ENCODE data around the gene ARHGEF17.

Gene ARHGEF17

DNA sequence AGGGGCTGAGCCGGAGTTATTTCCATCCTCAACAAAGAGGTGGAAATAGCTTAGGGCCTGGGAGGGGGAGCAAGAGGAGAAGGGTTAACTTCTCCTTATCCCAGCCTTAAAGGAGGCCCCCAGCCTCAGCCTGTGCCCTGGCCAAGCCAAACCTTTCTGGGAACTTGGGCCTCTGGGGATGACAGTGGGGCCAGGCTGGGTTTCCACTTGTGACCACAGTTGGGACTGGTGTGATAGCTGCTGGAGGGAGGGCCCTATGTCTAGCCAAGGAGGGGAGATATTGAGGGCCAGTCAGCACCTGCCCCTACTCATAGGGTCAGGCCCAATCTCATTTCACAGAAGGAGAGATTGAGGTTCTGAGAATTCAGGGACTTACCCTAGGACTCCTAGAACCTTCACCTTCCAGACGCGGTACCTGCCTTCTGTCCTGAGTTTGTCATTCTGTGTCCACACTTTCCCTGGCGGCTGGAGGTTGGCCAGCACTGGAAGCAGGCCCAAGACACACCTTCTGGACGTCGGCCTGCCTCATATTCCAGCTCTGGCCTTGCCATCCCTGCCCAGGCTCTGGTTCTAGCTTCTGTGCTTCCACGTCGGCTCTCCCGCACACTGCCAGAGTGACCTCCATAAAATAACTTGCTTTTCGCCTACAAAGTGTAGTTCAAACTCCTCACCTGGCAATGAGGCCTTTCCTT is 71.3 kb downstream of the ARHGEF17 start:
- no peak for DNase-seq (ENCODE audit: low read depth in 2 of 2, low spot score in 1 of 2)

DNA sequence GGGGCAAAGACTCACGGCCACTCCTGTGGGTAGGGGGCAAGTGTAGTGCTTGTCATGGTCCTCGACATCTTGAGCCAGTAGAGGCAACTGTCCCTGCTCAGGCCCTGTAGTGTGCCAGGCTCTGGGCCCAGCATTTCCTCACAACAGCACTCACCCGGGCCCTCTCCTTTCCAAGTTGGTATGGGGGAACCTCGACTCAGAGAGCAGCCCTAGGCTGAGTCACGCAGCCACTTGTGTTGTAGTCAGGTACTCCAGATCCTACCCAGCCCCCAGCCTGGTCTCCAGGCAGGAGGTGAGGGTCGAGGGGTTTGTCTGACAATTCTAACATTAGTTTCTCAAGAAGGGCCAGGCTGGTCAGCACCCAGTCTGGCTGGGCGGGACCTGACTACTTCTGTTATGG is 72.3 kb downstream of the ARHGEF17 start:
- DNase-seq (ENCODE audit: low read depth in 2 of 2, low spot score in 1 of 2) = no peak

DNA sequence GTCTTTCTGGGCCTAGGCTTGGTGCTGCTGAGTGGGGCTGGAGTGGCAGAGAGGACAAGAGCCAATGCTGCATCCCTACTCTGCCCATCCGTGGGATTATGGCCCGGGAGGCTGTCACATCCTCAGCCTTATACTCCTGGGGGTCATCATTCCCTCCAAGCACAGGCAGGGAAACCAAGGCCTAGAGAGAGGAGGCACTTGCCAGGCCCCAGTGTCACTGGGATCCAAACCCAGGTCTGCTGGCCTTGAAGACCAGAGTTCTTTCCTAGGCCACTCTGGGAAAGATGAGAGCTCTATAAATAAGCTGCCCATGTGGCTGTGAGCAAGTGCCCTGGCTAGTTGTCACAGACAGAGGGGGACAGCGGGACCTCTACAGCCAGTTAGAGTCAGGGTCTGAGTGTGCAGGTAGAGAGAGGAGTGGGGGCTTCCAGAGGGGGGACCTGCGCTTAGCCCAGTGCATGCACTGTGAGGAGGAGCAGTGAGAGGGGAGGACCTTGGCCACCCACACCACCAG is 72.9 kb downstream of the ARHGEF17 start:
- DNase-seq (ENCODE audit: low read depth in 2 of 2, low spot score in 1 of 2) = no peak

DNA sequence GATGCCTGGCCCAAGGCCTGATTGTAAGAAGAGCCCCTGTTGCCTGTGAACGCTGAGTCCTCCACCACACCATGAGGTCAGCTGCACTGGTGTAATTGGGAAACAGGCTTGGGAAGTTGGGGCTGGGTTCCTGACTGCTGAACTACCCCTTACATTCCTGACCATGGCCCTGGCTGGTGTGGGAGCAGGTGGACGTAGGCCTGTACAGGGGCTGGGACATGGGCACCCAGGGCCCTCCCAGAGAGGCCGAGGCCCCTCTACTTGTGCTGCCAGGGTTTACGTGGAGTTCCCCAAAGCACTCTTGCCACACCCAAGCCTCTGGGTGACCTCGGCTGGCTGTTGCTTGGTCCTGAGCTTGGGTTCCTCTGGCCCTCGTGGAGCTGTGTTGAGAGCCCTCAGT is 73.5 kb downstream of the ARHGEF17 start:
- no peak for DNase-seq (ENCODE audit: low read depth in 2 of 2, low spot score in 1 of 2)

DNA sequence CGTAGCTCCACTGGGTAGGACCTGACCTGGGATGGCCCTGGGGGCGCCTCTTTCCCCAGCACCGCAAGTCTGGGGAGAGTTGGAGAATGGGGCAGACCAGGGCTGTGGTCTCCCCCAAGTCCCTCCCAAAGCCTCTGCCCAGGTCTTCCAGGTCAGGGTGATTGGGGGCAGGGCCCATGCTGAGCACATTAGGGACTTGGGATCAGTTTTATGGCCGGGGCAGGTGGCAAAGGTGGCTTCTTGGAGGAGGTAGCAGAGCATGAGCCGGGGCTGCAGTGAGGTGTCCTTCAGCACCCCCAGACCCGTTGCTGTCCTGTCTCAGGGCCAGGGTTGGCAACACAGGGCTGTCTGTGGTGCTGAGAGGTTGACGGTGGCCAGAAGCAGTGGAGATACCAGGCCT is 74.1 kb downstream of the ARHGEF17 start:
- DNase-seq (ENCODE audit: low read depth in 2 of 2, low spot score in 1 of 2) = no peak

DNA sequence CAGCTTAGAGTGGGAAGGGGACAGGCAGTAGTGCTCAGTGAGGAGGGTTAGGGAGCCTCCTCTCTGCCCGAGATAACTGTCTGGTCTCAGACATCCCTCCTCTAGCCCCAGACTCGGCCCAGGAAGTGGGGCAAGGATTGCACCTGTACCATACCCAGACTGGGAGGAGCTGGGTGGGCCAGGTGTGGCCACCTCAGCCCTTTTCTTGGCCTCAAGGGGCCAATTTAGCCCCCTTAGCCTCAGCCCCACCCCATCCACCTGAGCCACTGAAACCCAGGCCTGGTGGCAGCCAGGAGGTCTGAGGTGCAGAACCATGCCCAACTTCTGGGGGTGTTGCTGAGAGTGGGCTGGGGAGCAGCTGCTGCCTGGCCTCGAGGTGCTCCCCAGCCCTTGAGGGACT is 74.7 kb downstream of the ARHGEF17 start:
- DNase-seq (ENCODE audit: low read depth in 2 of 2, low spot score in 1 of 2) = no peak

DNA sequence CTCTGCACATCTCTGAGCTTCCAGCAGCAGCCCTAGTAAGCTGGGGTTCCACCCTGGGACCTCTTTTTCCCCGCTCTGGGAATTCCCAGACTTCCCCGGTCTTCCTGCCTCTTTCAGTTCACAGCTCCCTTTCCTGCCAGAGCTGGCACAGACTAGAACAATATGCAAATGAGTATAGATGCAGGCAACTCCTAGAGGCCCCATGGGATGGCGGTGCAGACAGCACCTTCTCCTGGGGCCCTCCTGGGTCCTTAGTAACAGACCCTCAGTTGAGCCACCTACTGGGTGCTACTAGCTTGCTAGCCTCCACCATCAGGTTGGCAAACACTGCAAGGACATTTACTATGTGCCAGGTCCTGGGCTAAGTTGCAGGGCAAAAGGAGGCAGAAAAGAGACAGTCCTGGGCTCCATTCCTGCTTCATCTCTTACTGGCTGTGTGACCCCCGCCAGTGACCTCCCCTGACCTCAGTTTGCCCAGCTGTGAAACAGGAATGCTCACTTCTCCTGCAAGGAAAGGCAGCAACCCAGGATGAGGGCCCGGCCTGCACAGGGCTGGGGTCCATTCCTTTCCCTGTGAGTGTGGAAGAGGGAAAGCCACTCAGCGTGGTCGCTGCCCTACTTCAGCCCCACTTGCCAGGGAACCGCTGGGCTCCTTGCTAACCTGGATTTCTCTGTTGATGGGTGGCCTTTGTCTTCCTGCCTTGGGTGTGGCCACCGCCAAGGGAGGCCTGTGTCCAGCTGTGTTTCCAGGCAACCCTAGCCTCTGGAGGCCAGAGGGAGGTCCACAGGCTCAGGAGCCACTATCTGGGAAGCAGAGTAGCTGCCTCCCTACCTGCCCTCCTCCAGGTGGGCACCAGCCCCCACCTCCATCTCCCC is 75.4 kb downstream of the ARHGEF17 start:
- DNase-seq (ENCODE audit: low read depth in 2 of 2, low spot score in 1 of 2) = no peak

DNA sequence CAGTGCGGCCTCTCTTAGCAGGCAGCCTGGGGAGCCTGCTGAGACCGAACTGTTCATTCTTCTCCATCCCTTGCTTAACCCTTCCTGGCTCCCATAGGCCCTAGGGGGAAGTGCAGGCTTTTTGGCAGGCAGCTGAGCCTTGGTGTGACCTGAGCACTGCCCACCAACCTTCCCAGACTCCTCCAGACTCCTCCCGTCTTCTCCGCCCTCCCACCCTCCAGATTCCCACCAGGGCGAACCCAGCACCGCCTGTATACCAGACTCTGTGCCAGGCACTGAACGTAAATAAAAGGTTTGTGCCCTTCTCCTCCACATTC is 76.0 kb downstream of the ARHGEF17 start:
- no peak for DNase-seq (ENCODE audit: low read depth in 2 of 2, low spot score in 1 of 2)

DNA sequence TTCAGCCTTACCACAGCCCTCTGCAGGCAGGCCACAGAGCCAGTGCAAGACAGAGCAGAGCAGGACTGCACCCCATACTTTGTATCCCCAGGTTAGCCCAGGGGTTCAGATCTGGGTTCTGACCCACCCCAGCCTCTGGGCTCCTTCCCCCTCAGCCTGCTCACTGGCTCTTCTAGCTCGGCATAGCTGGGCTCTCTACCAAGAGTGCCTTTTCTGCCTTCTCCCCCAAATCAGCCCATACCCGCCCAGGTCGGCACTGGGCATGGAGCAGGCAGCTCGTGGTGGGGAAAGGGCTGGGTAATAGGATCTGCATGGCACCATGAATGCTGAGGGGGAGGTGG is 76.4 kb downstream of the ARHGEF17 start:
- no peak for DNase-seq (ENCODE audit: low read depth in 2 of 2, low spot score in 1 of 2)

DNA sequence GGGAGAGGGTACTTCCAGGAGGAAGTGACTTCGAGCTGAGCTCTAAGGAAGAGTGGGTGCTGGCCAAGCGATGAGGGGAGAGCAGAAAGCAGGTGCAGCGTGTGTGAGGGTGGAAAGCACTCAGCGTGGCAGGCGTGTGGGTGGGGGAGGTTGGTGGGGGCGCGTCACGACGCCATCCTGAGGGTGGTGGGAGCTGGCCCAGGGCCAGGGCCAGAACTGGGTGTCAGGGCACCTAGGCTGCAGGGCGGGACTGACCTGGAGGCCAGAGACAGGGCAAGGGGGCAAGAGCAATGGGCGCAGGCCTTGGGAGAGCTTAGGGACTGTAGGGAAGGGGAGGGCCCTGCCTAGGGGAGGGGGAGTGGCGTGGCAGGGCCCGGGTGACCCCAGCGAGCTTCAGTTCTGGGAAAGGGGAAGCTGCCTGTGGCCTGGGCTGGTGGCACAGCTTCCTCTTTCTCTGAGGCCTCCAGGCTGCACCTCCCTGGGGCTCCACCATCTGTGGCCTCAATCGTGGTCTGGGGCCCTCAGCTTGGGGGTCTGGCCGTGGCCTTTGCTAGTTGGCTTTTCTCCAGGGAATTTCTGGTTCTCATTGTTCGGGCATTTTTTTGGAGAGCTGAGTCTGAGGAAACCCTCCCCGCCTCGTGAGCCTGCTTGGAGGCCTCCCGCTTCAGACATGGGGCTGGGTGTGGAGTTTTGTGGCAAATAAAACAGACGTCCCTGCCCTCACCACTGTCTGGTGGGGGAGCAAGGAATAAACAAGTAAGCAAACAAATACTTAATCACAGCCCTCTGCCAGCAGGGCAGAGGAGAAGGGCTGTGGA is 77.0 kb downstream of the ARHGEF17 start:
- DNase-seq (ENCODE audit: low read depth in 2 of 2, low spot score in 1 of 2) = peak in 1 of 2 donors; percentile 24

DNA sequence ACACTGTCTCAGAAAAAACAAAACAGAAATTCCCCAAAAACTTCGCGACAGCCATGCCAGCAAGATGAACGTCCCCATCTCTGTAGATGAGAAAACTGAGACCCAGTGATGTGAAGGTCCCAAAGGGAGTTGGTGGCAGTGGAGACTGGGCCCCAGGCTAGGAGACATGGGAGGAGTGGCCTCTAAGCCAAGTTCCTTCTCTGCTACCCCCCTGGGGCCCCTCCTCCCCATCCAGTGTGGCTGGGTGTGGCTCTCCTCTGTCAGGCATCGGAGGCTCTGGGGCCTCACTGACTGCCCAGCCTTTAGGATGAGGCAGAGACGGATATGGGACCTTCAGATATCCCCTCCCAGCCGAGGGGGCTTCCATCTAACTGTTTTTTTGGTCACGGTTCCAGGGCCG is 77.9 kb downstream of the ARHGEF17 start:
- DNase-seq (ENCODE audit: low read depth in 2 of 2, low spot score in 1 of 2) = no peak

DNA sequence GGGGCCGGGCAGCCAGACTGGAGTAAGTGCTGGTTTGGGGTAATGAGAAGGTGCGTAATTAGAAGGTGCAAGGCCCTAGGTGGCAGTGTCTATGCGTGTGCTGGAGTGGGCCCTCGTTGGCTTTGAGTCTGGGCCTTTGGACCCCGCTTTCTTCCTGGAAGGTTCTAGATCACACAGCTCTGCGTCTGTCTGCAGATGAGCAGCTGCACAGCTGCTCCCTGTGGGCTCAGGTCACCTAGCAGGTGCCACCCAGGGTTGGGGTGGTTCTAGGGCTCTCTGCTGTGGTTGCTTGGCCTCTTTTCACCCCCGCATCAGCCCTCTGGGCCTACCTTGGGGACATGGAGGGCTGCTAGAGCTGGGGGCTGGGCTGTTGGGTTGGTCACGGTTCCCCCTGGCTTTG is 78.5 kb downstream of the ARHGEF17 start:
- DNase-seq (ENCODE audit: low read depth in 2 of 2, low spot score in 1 of 2) = no peak

DNA sequence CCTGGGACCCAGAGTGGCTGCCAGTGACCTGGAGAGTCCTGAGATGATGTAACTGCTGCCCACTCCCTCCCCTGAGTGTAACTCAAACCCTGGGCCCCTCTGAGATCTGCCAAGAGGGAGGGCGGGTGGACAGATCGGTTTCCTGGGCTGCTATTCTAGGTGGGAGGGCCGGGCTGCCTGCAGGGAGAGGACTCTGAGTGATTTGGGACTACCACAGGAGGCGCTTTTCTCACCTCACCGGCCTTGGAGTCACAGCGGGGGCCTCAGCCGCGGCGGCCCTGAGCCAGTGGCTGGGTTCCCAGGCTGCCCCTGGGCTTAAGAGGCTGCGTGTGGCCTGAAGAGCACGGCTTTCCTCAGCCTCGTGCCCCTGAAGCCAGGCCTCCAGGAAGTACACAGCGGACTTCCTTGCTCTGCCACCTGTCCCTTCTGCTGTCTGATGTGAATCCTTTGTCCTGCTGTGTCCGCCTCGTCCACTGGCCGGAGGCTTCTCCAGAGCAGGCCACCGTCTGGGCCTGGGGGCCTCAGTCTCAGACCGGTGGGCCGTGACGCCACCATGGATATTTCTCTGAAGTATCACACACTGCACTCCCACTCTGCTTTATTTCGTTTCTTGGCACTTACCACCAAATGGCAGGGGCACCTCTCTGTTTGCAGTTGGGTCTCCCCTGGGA is 79.7 kb downstream of the ARHGEF17 start:
- no peak for DNase-seq (ENCODE audit: low read depth in 2 of 2, low spot score in 1 of 2)

DNA sequence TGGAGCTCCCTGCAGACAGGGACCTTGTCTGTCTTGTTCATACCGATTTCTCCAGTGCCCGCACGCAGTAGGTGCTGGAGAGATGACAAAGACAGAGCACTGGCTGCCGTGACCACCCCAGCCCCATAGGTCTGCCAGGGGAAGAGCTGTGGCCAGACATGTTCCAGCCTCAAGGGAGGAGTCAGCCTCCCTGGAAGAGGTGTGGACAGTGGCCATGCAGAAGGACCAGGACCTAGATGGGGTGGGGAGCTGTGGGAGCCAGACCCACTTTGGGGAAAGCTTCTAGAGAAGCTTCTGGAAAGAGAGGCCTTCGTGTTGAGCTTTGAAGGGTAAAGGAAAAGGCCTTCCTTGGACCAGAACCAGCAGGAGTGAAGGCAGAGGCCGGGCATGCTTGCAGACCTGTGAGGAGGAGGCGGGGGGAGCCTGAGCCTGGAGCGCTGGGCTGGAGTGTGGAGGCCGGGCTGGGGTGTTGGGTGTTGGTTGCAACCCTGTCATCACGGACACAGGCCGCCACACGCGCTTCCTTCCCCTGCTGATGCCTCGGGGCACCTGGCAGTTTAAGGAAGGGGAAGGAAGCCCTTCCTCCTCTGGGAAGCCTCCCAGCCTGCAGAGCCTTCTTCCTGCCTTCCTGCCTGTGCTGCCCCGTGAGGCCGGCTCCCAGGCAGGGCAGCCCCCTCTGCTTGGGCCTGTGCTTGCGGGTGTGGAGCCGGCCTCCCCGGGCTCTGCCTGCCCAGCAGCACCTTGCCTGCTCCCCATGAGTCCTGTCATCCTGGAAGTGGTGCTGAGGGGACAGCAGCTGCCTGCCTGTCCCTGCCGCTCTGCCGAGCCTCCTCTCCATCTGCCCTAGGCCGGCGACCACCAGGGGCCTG is 80.4 kb downstream of the ARHGEF17 start:
- DNase-seq (ENCODE audit: low read depth in 2 of 2, low spot score in 1 of 2) = no peak

DNA sequence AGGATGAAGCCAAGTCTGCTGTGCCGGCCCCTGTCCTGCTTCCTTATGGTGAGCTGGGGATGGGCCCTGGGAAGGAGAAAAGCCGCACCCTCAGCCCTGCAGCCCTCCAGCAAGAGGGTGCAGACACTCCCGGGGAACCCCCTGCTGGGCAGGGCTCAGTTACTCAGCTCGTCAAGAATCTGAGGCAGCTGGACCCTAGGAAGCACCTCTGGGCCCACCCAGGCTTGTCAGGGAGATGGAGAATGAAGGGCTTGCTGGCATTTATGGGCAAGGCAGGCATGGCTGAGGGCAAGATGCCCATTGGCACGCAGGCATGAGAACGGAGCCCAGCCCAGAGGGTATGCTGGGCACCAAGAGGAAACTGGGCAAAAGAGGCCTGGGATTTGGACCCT is 81.1 kb downstream of the ARHGEF17 start:
- DNase-seq (ENCODE audit: low read depth in 2 of 2, low spot score in 1 of 2) = no peak

DNA sequence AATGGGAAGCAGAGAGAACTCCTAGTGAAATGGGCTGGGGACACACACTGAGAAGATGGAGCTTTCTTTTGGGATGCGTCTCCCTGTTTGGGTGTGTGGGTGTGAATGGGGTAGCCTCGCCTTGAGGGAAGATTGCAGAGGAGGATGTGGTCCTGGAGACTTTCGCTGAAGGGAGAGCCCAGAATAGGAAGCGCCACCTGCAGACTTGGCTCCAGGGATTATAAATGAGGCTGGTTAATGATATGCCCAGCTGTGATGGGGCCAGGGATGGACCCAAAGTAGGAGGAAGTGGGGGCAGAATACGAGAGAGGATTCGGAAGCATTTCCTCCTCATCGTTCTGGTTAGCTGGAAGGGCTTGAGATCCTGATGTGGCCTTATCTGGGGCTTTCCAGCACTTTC is 81.8 kb downstream of the ARHGEF17 start:
- no peak for DNase-seq (ENCODE audit: low read depth in 2 of 2, low spot score in 1 of 2)

DNA sequence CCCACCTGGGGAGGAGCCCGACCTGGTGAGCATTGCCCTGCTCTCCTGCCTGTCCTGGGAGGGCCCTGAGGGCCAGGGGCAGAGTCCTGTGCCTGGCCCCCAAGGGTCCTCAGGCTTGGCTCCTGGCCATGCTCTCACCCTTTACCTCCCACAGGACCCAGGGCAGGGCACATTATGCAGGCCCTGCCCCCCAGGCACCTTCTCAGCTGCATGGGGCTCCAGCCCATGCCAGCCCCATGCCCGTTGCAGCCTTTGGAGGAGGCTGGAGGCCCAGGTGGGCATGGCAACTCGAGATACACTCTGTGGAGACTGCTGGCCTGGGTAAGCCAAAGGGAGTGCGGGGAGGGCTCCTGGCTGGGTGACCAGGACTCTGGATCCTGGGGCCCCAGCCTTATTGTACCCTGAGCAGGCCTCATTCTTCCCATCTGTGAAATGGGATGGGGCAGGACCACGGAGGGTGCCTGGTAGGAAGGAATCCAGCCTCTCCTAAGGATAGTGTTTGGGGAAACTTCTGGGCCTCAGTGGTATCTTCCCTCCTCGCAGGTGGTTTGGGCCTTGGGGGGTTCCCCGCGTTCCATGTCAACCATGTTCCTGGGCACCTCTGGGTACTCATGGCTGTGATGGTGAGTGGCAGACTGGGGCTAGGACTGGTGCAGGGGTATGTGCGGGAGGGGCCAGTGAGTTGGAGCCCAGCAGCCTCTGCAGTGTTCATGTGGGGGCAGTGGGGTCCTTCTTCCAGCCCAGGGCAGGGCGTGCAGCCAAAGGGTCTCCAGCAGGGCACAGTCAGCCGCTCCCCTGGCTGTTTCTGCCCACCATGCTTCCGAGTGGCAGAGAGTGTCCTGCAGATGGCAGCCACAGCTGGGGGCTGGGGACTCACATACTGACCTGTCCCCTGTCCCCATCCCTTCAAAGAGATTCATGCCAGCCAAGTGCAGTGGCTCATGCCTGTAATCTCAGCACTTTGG is 82.8 kb downstream of the ARHGEF17 start:
- no peak for DNase-seq (ENCODE audit: low read depth in 2 of 2, low spot score in 1 of 2)

DNA sequence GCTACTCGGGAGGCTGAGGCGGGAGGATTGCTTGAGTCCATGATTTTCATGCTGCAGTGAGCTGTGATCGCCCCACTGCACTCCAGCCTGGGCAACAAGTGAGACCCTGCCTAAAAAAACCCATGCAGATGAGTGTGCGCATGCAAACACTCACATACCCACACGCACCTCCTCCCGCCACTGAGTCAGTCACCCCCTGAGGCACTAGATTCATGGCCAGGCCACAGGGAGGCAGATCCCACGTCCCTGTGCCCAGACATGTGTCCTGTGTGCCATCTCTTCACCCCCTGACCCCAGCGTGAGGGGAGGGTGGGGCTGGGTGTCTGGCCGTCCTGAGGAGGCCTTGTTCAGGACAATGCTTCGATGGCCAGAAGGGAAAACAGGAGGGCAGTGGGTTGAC is 83.6 kb downstream of the ARHGEF17 start:
- no peak for DNase-seq (ENCODE audit: low read depth in 2 of 2, low spot score in 1 of 2)

Data from stimulated activated CD8-positive, alpha-beta memory T cell treated with anti-CD3 and anti-CD28 coated beads, Interleukin-4, amount 100 ng/mL, for 4 hours (primary cell).